Parathyroid adenoma (tissue), 2 donors: ENCODE data around the gene ALAS1.

Experiments
- H2AFZ ChIP-seq: fragments of 300-600 bp; sonication (generic); one replicate; pipeline ENCODE4 v1.7.0; 2017; ENCODE audit warnings: antibody characterized with exemption, mild to moderate bottlenecking
- H3K27ac ChIP-seq: fragments of 300-600 bp; sonication (generic); one replicate; pipeline ENCODE4 v1.7.0; 2017
- H3K27me3 ChIP-seq: fragments of 300-600 bp; sonication (generic); one replicate; pipeline ENCODE4 v1.7.0; 2017; ENCODE audit warnings: low read length; ENCODE audit not compliant: control insufficient read depth, insufficient read depth
- H3K36me3 ChIP-seq: fragments of 300-600 bp; sonication (generic); one replicate; pipeline ENCODE4 v1.7.0; 2017; ENCODE audit warnings: low read length; ENCODE audit not compliant: control insufficient read depth, insufficient read depth
- H3K4me1 ChIP-seq: fragments of 300-600 bp; sonication (generic); one replicate; pipeline ENCODE4 v1.7.0; 2017; ENCODE audit warnings: control low read depth
- H3K4me2 ChIP-seq: fragments of 300-600 bp; sonication (generic); one replicate; pipeline ENCODE4 v1.7.0; 2017; ENCODE audit warnings: low read length
- H3K4me3 ChIP-seq: fragments of 300-600 bp; sonication (generic); one replicate; pipeline ENCODE4 v1.7.0; 2017; ENCODE audit warnings: low read depth, low read length
- H3K79me2 ChIP-seq: fragments of 300-600 bp; sonication (generic); one replicate; pipeline ENCODE4 v1.7.0; 2017; ENCODE audit warnings: control low read depth
- H3K9ac ChIP-seq: fragments of 300-600 bp; sonication (generic); one replicate; pipeline ENCODE4 v1.7.0; 2017; ENCODE audit warnings: mild to moderate bottlenecking
- H3K9me3 ChIP-seq: fragments of 300-600 bp; sonication (generic); one replicate; pipeline ENCODE4 v1.7.0; 2017; ENCODE audit warnings: low read length; ENCODE audit not compliant: control insufficient read depth
- TF ChIP-seq, protein P1 (sequence below): fragments of 300-600 bp; sonication (generic); IDR thresholded peaks from one replicate; pipeline ENCODE4 v1.7.0; 2017; ENCODE audit warnings: antibody characterized with exemption, mild to moderate bottlenecking
- donor health status: primary hyperparathyroidism.

Gene ALAS1

DNA sequence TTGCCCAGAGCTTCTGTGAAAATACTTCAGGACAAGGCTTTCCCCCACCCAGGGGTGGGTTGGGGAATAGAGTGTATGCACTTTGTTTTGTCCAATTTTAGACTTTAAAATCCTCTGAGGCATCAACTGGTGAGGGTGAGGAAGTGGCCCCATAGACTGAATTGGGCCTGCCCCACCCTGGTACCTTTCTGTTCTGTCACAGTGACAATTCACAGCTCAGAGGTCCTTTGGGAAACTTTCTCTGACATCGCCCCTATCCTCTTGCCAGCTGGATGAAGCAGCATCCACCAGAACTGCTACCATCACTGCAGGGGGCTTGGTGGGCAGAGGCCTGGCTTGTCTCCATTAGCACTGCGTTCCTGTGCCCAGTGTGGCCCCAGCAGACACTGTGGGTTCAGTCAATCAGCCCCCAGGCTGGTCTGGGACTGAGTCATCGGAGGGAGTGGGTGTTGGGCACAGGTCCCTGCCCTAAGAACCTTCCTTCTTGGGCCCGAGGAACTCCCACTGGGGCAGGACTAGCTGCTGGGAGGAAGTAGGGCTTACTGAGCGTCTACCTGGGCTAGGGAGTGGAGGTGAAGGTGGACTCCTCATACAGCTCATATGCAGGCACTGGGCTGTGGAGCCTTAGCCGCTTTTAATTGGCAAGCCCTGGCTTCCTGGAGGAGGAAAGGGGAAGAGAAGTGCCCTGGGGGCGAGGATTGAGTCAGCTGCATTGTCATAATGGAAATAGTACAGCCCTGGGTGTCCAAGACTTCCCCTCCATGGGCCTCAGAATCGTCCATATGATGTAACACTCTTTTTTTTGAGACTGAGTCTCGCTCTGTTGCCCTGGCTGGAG is 46.0 kb downstream of the ALAS1 start:
- Histone ChIP-seq H3K4me1 (peaks cover 2% of the 10 kb centered on the region), H3K9me3 (no peaks in the 10 kb centered on the region), H3K27me3 (no peaks in the 10 kb centered on the region), H2AFZ (no peak overlapping the region), H3K4me2 (no peak overlapping the region), H3K4me3 (no peak overlapping the region), H3K36me3 (no peaks in the 10 kb centered on the region), H3K9ac (no peak overlapping the region), H3K79me2 (no peaks in the 10 kb centered on the region), H3K27ac (no peak overlapping the region)
- TF ChIP-seq, protein P1, sequence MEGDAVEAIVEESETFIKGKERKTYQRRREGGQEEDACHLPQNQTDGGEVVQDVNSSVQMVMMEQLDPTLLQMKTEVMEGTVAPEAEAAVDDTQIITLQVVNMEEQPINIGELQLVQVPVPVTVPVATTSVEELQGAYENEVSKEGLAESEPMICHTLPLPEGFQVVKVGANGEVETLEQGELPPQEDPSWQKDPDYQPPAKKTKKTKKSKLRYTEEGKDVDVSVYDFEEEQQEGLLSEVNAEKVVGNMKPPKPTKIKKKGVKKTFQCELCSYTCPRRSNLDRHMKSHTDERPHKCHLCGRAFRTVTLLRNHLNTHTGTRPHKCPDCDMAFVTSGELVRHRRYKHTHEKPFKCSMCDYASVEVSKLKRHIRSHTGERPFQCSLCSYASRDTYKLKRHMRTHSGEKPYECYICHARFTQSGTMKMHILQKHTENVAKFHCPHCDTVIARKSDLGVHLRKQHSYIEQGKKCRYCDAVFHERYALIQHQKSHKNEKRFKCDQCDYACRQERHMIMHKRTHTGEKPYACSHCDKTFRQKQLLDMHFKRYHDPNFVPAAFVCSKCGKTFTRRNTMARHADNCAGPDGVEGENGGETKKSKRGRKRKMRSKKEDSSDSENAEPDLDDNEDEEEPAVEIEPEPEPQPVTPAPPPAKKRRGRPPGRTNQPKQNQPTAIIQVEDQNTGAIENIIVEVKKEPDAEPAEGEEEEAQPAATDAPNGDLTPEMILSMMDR = no peak

GRCh38 chr3:52245322-52246263 is 47.6 kb downstream of the ALAS1 start, which contains the start of gene PPM1M:
PPM1M (plus strand) TSS chr3:52245759; CDS start chr3:52245825, 66 bp downstream.
- Histone ChIP-seq H3K9ac (no peak within 1 kb of the TSS), H3K27me3 (no peaks in the 10 kb centered on the region), H3K4me1 (no peaks in the 10 kb centered on the region), H3K4me2 (peak within 1 kb of the TSS; percentile 84), H3K4me3 (peak within 1 kb of the TSS; percentile 56), H3K9me3 (no peaks in the 10 kb centered on the region), H3K27ac (peak within 1 kb of the TSS; percentile 27), H3K79me2 (no peaks in the 10 kb centered on the region), H3K36me3 (no peaks in the 10 kb centered on the region), H2AFZ (peak within 1 kb of the TSS; percentile 87)
- TF ChIP-seq, protein P1 = no peak

- H3K36me3 ChIP-seq = no peaks in the 10 kb centered on the region
- H3K9me3 ChIP-seq = no peaks in the 10 kb centered on the region
- H3K27ac ChIP-seq = no peak overlapping the region
- H3K4me2 ChIP-seq = peak overlapping the region; percentile 52
- H3K79me2 ChIP-seq = no peaks in the 10 kb centered on the region
- H3K4me3 ChIP-seq = peak overlapping the region; percentile 41
- no peaks in the 10 kb centered on the region for H3K27me3 ChIP-seq
- H2AFZ ChIP-seq = peak overlapping the region; percentile 87
- TF ChIP-seq, protein P1 = no peak
- H3K4me1 ChIP-seq = no peaks in the 10 kb centered on the region
- no peak overlapping the region for H3K9ac ChIP-seq
Observed at GRCh38 chr3:52246264-52246620, 48.3 kb downstream of the ALAS1 start.

GRCh38 chr3:52246728-52247408 is 48.9 kb downstream of the ALAS1 start:
- no peaks in the 10 kb centered on the region for H3K27me3 ChIP-seq
- no peak overlapping the region for H3K9ac ChIP-seq
- no peaks in the 10 kb centered on the region for H3K79me2 ChIP-seq
- no peak overlapping the region for H3K4me3 ChIP-seq
- H3K36me3 ChIP-seq = no peaks in the 10 kb centered on the region
- peak overlapping the region; percentile 52 for H3K4me2 ChIP-seq
- H3K27ac ChIP-seq = no peak overlapping the region
- no peaks in the 10 kb centered on the region for H3K9me3 ChIP-seq
- H3K4me1 ChIP-seq = no peaks in the 10 kb centered on the region
- TF ChIP-seq, protein P1 = no peak
- H2AFZ ChIP-seq = no peak overlapping the region
